GM12872 (cell line): ENCODE measurements around the gene STK40.

ENCODE experiments used
- CTCF ChIP-seq: IDR thresholded peaks from 3 replicates; pipeline ENCODE4 v1.5.1; 2011; ENCODE audit warnings: low read depth, mild to moderate bottlenecking, low read length, moderate library complexity; ENCODE audit not compliant: insufficient read depth

The STK40 gene

GRCh38 chr1:36341626-36342320 is 44.0 kb downstream of the STK40 start:
- TF ChIP-seq CTCF = no peak

- TF ChIP-seq CTCF = no peak
Measured at GRCh38 chr1:36339615-36340014, 46.1 kb downstream of the STK40 start.

- TF ChIP-seq CTCF = no peak
Measured at GRCh38 chr1:36339215-36339614, 46.5 kb downstream of the STK40 start.

GRCh38 chr1:36337830-36338229 is 47.9 kb downstream of the STK40 start:
- no peak for TF ChIP-seq CTCF

GRCh38 chr1:36330940-36331339 is 54.8 kb downstream of the STK40 start:
- TF ChIP-seq CTCF = no peak

- no peak for TF ChIP-seq CTCF
Measured at GRCh38 chr1:36329817-36330216, 55.9 kb downstream of the STK40 start.

- no peak for TF ChIP-seq CTCF
Measured at GRCh38 chr1:36328713-36329112, 57.0 kb downstream of the STK40 start.
